Calu3 (cell line): ENCODE measurements around the gene RFNG. TPM values are rescaled to one million over a fixed set of nuclear protein-coding genes. Genes with fewer than 3 reads are reported as not detected.

ENCODE experiments used
- BruUV-seq: library from RNA; stranded (reverse); fragments of 400-500 nt; replicated peaks from 2 replicates; lab custom pipeline; 2021; lab: Mats Ljungman, UMichigan
- CTCF ChIA-PET: fragments of 300-600 bp; sonication (Branson Sonifier 250); formaldehyde crosslinking; loops from one replicate; lab custom pipeline; 2022; ENCODE audit warnings: antibody characterized with exemption; lab: Charles Lee
- DNase-seq: peaks from one replicate; pipeline ENCODE4 v3.0.0; 2022
- H3K27ac Mint-ChIP-seq: one replicate; pipeline ENCODE4 v1.8.0; 2022; ENCODE audit warnings: mixed read lengths; ENCODE audit not compliant: unreplicated experiment
- H3K27me3 Mint-ChIP-seq: one replicate; pipeline ENCODE4 v1.8.0; 2022; ENCODE audit warnings: mixed read lengths; ENCODE audit not compliant: unreplicated experiment
- H3K36me3 Mint-ChIP-seq: one replicate; pipeline ENCODE4 v1.8.0; 2022; ENCODE audit warnings: mild to moderate bottlenecking, moderate library complexity, mixed read lengths; ENCODE audit not compliant: insufficient read depth, unreplicated experiment
- H3K4me1 Mint-ChIP-seq: one replicate; pipeline ENCODE4 v1.8.0; 2022; ENCODE audit warnings: mild to moderate bottlenecking, low read depth, mixed read lengths; ENCODE audit not compliant: unreplicated experiment
- H3K4me3 Mint-ChIP-seq: one replicate; pipeline ENCODE4 v1.8.0; 2022; ENCODE audit warnings: mild to moderate bottlenecking, low read depth, moderate library complexity, mixed read lengths; ENCODE audit not compliant: unreplicated experiment
- H3K9me3 Mint-ChIP-seq: one replicate; pipeline ENCODE4 v1.8.0; 2022; ENCODE audit warnings: low read depth, mixed read lengths; ENCODE audit not compliant: unreplicated experiment
- CTCF ChIP-seq: fragments of 200-600 bp; IDR thresholded peaks from one replicate; pipeline ENCODE4 v1.8.0; 2022; ENCODE audit warnings: antibody characterized with exemption; ENCODE audit not compliant: unreplicated experiment
- intact Hi-C: fragments of 100-400 bp; cut with micrococcal nuclease; formaldehyde crosslinking; loops from one replicate; pipeline ENCODE4 v1.10.0; 2022; ENCODE audit not compliant: unreplicated experiment
- total RNA-seq: library from RNA; stranded (reverse); gene quantifications from 2 replicates; pipeline ENCODE4 v1.2.3, GENCODE V29; 2022

Gene RFNG
- total RNA-seq, 1 experiment from 2014 or later, result 33.5 TPM

GRCh38 chr17:82098939-82099763, 47.5 kb upstream of the RFNG start:
- H3K4me1 Mint-ChIP-seq, result peaks cover 14% of the 10 kb centered on the region
- DNase-seq, result no peak
- no TSS peak for BruUV-seq
- CTCF ChIA-PET, result no interaction called here
- H3K27ac Mint-ChIP-seq, result no peak overlapping the region
- peaks cover 80% of the 10 kb centered on the region for H3K36me3 Mint-ChIP-seq
- no peak for TF ChIP-seq CTCF
- peak overlapping the region; percentile 87 for H3K4me3 Mint-ChIP-seq
- no peaks in the 10 kb centered on the region for H3K9me3 Mint-ChIP-seq
- no peaks in the 10 kb centered on the region for H3K27me3 Mint-ChIP-seq
- intact Hi-C loops, result no loop called here

- Mint-ChIP-seq H3K27me3 (no peaks in the 10 kb centered on the region), H3K36me3 (peaks cover 74% of the 10 kb centered on the region), H3K9me3 (no peaks in the 10 kb centered on the region), H3K4me1 (peaks cover 9% of the 10 kb centered on the region), H3K27ac (peak within 1 kb of the TSS; percentile 50), H3K4me3 (peak within 1 kb of the TSS; percentile 87)
- TF ChIP-seq CTCF, result no peak
- no TSS peak for BruUV-seq
- intact Hi-C loops, result no loop called here
- CTCF ChIA-PET, result interaction anchor here (1.0 kb wide), 1 partner anchor 139 kb away, joined by 3 read pairs; no protein-coding TSS in a partner anchor
- peak; percentile 97 for DNase-seq
Observed at GRCh38 chr17:82098169-82098938, 46.7 kb upstream of the RFNG start, which contains the start of gene FASN. TSS of gene FASN (minus strand) at chr17:82098236. CDS start at chr17:82096445, 1,791 bp downstream.

GRCh38 chr17:82097919-82098168, 46.2 kb upstream of the RFNG start:
- H3K9me3 Mint-ChIP-seq, result no peaks in the 10 kb centered on the region
- no peak for TF ChIP-seq CTCF
- no TSS peak for BruUV-seq
- H3K4me1 Mint-ChIP-seq, result peaks cover 9% of the 10 kb centered on the region
- H3K27me3 Mint-ChIP-seq, result no peaks in the 10 kb centered on the region
- H3K4me3 Mint-ChIP-seq, result peak overlapping the region; percentile 87
- peaks cover 75% of the 10 kb centered on the region for H3K36me3 Mint-ChIP-seq
- CTCF ChIA-PET, result interaction anchor here (1.0 kb wide), 1 partner anchor 138 kb away, joined by 3 read pairs; no protein-coding TSS in a partner anchor
- H3K27ac Mint-ChIP-seq, result peak overlapping the region; percentile 50
- no peak for DNase-seq
- intact Hi-C loops, result no loop called here

GRCh38 chr17:82097184-82097918, 45.7 kb upstream of the RFNG start:
- peaks cover 77% of the 10 kb centered on the region for H3K36me3 Mint-ChIP-seq
- peaks cover 9% of the 10 kb centered on the region for H3K4me1 Mint-ChIP-seq
- intact Hi-C loops, result no loop called here
- TSS peak; percentile 54 for BruUV-seq
- no peak overlapping the region for H3K27ac Mint-ChIP-seq
- no peaks in the 10 kb centered on the region for H3K9me3 Mint-ChIP-seq
- TF ChIP-seq CTCF, result no peak
- no peaks in the 10 kb centered on the region for H3K27me3 Mint-ChIP-seq
- CTCF ChIA-PET, result interaction anchor here (1.0 kb wide), 1 partner anchor 138 kb away, joined by 3 read pairs; no protein-coding TSS in a partner anchor
- peak; percentile 71 for DNase-seq
- peak overlapping the region; percentile 87 for H3K4me3 Mint-ChIP-seq
